Measurements from ENCODE around the gene OGFR.

- TF ChIP-seq POLR2AphosphoS5 (IDR thresholded peaks at IDR 0.05; ENCODE audit: low read depth, low read length) (no peak), POU2F2 (IDR thresholded peaks at IDR 0.05; ENCODE audit: low read depth, low read length) (no peak), TAF1 (IDR thresholded peaks at IDR 0.05; ENCODE audit: low read depth, low read length) (no peak), POLR2A (IDR thresholded peaks at IDR 0.05; ENCODE audit: low read depth, low read length) (no peak), SPI1 (IDR thresholded peaks at IDR 0.05; ENCODE audit: low read depth, low read length) (no peak), PAX5 (IDR thresholded peaks at IDR 0.05; ENCODE audit: insufficient read depth, low read length, severe bottlenecking) (no peak)
Observed at GRCh38 chr20:62830821-62831220, 26.2 kb downstream of the OGFR start.
